Measurements from ENCODE around the gene SMARCD1. TPM values are rescaled to one million over a fixed set of nuclear protein-coding genes. Genes with fewer than 3 reads are reported as not detected.

Gene SMARCD1
- total and polyA plus RNA-seq, 12 donors, result 22.9 to 65.0 (median 48.9) TPM

GRCh38 chr12:50104417-50105366 is 19.6 kb downstream of the SMARCD1 start:
- Histone ChIP-seq H3K4me3 (no peak overlapping the region), H3K27me3 (no peaks in the 10 kb centered on the region), H3K9me3 (replicated peaks in 1 of 3) (no peaks in the 10 kb centered on the region), H3K27ac (no peak overlapping the region), H3K36me3 (replicated peaks in 1 of 2) (peaks cover 0 to 4% of the 10 kb centered on the region in 2 donors), H3K4me1 (replicated peaks in 1 of 2) (peaks cover 9 to 28% of the 10 kb centered on the region in 2 donors)
- intact Hi-C loops (cut with DNase I), result no loop called here
- DNase-seq, result no peak
- TF ChIP-seq CTCF (IDR thresholded peaks at IDR 0.05), result no peak
- TF ChIP-seq POLR2A (IDR thresholded peaks at IDR 0.05), result no peak
- 84 to 87% (median 86%) methylated on average over 9 to 14 of the region's 14 CpGs for WGBS, 4 donors

- Histone ChIP-seq H3K27me3 (no peaks in the 10 kb centered on the region), H3K36me3 (replicated peaks in 1 of 2) (no peaks in the 10 kb centered on the region), H3K27ac (no peak overlapping the region), H3K4me3 (no peak overlapping the region), H3K4me1 (replicated peaks in 1 of 2) (peaks cover 22 to 40% of the 10 kb centered on the region in 2 donors), H3K9me3 (replicated peaks in 1 of 3) (no peaks in the 10 kb centered on the region)
- no peak for DNase-seq
- intact Hi-C loops (cut with DNase I), result no loop called here
- whole genome bisulfite sequencing, 4 donors, result 90 to 94% (median 92%) methylated on average over 12 of the region's 12 CpGs
- no peak for TF ChIP-seq CTCF (IDR thresholded peaks at IDR 0.05)
- TF ChIP-seq POLR2A (IDR thresholded peaks at IDR 0.05), result no peak
These were observed 20.8 kb downstream of the SMARCD1 start for GRCh38 chr12:50105913-50106450.

GRCh38 chr12:50106907-50107306 is 21.8 kb downstream of the SMARCD1 start:
- 68 to 100% (median 73%) methylated on average over 1 to 3 of the region's 3 CpGs for WGBS, 4 donors
- no peak for DNase-seq
- Histone ChIP-seq H3K9me3 (replicated peaks in 1 of 3) (no peaks in the 10 kb centered on the region), H3K36me3 (replicated peaks in 1 of 2) (no peaks in the 10 kb centered on the region), H3K27ac (no peak overlapping the region), H3K4me1 (replicated peaks in 1 of 2) (peaks cover 28 to 40% of the 10 kb centered on the region in 2 donors), H3K27me3 (no peaks in the 10 kb centered on the region), H3K4me3 (no peak overlapping the region)
- intact Hi-C loops (cut with DNase I), result no loop called here
- TF ChIP-seq POLR2A (IDR thresholded peaks at IDR 0.05), result no peak
- TF ChIP-seq CTCF (IDR thresholded peaks at IDR 0.05), result no peak

- intact Hi-C loops (cut with DNase I), result no loop called here
- Histone ChIP-seq H3K4me3 (no peak overlapping the region), H3K27me3 (no peaks in the 10 kb centered on the region), H3K36me3 (replicated peaks in 1 of 2) (no peaks in the 10 kb centered on the region), H3K4me1 (replicated peaks in 1 of 2) (peaks cover 28 to 34% of the 10 kb centered on the region in 2 donors), H3K9me3 (replicated peaks in 1 of 3) (no peaks in the 10 kb centered on the region), H3K27ac (no peak overlapping the region)
- DNase-seq, result no peak
- WGBS, 4 donors, result 92 to 94% (median 93%) methylated on average over 13 to 17 of the region's 17 CpGs
- TF ChIP-seq CTCF (IDR thresholded peaks at IDR 0.05) (no peak), POLR2A (IDR thresholded peaks at IDR 0.05) (no peak)
These were observed 22.5 kb downstream of the SMARCD1 start for GRCh38 chr12:50107416-50108268.

Measured in adrenal gland (tissue), 12 donors.